Measurements from ENCODE around the gene ITIH1.

GRCh38 chr3:52827441-52827840, 50.0 kb downstream of the ITIH1 start:
- no peak for TF ChIP-seq CTCF (conservative IDR thresholded peaks at IDR 0.05; ENCODE audit: low read depth in 2 of 2)
- no peak for TF ChIP-seq EZH2 (IDR thresholded peaks at IDR 0.05; ENCODE audit: low read depth, unreplicated experiment)
- TF ChIP-seq POLR2AphosphoS5 (IDR thresholded peaks at IDR 0.05; ENCODE audit: low read depth): no peak
- no peak for TF ChIP-seq JUNB (IDR thresholded peaks at IDR 0.05; ENCODE audit: unreplicated experiment)
- no peak for TF ChIP-seq EZH2phosphoT487 (IDR thresholded peaks at IDR 0.05; ENCODE audit: unreplicated experiment)
- TF ChIP-seq ETS1 (IDR thresholded peaks at IDR 0.05): no peak
- no peak for TF ChIP-seq NANOG (IDR thresholded peaks at IDR 0.05; ENCODE audit: borderline replicate concordance)
- TF ChIP-seq REST (IDR thresholded peaks at IDR 0.05; ENCODE audit: unreplicated experiment): no peak
